Measurements from ENCODE around the gene CIROP.

DNA sequence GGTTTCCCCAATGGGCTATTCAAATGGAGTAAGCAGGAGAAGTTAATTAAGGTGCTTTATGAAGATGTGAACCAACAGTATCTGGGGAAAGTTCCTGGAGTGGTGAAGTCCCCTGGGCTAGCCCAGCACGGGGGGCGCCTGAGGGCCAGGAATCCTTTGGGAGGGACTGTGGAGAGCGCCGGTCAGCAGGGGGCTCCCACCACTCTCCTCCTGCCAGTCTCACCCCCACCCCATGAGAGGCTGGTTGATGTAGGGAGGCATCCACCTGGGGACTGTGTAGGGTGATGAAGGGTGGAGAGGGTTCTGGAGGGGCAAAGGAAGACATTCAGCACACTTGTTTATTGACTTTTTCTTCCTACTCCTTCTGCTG, 9.9 kb upstream of the CIROP start:
- TF ChIP-seq, protein P1, sequence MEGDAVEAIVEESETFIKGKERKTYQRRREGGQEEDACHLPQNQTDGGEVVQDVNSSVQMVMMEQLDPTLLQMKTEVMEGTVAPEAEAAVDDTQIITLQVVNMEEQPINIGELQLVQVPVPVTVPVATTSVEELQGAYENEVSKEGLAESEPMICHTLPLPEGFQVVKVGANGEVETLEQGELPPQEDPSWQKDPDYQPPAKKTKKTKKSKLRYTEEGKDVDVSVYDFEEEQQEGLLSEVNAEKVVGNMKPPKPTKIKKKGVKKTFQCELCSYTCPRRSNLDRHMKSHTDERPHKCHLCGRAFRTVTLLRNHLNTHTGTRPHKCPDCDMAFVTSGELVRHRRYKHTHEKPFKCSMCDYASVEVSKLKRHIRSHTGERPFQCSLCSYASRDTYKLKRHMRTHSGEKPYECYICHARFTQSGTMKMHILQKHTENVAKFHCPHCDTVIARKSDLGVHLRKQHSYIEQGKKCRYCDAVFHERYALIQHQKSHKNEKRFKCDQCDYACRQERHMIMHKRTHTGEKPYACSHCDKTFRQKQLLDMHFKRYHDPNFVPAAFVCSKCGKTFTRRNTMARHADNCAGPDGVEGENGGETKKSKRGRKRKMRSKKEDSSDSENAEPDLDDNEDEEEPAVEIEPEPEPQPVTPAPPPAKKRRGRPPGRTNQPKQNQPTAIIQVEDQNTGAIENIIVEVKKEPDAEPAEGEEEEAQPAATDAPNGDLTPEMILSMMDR (conservative IDR thresholded peaks at IDR 0.05): no peak
- no peak for TF ChIP-seq EZH2 (IDR thresholded peaks at IDR 0.05; ENCODE audit: low read depth)
